HFF-Myc (cell line): ENCODE results near the gene RALY.

Source experiments
- DNase-seq: peaks from one replicate; pipeline ENCODE4 v3.0.0-alpha.2; 2011; ENCODE audit warnings: low read depth; ENCODE audit errors: extremely low read depth
- H3K4me3 ChIP-seq: replicated peaks from 2 replicates; pipeline ENCODE4 v1.5.1; 2011; ENCODE audit warnings: low read depth, mild to moderate bottlenecking, control low read depth, low read length
- CTCF ChIP-seq: IDR thresholded peaks from 2 replicates; pipeline ENCODE4 v1.5.1; 2012; ENCODE audit warnings: mild to moderate bottlenecking, low read depth, low read length, control low read depth; ENCODE audit errors: missing control alignments

The RALY gene

DNA sequence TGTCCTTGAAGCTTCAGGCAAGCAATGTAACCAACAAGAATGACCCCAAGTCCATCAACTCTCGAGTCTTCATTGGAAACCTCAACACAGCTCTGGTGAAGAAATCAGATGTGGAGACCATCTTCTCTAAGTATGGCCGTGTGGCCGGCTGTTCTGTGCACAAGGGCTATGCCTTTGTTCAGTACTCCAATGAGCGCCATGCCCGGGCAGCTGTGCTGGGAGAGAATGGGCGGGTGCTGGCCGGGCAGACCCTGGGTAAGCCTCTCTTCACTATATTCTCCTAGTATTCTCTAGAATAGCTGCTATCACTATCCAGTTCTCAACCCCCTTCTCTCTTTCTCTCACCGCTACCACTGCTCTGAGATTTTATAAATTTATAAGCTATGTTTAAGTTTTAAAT lies 78.4 kb downstream of the RALY start:
- no peak for TF ChIP-seq CTCF
- no peak for DNase-seq
- H3K4me3 ChIP-seq, result no peak overlapping the region

- DNase-seq, result no peak
- H3K4me3 ChIP-seq, result no peak overlapping the region
- TF ChIP-seq CTCF, result no peak
These were observed 79.1 kb downstream of the RALY start for GRCh38 chr20:34072778-34073177.

- no peak overlapping the region for H3K4me3 ChIP-seq
- no peak for TF ChIP-seq CTCF
- DNase-seq, result no peak
These were observed 80.5 kb downstream of the RALY start for GRCh38 chr20:34074101-34074760.

GRCh38 chr20:34075647-34076046 lies 81.9 kb downstream of the RALY start:
- H3K4me3 ChIP-seq, result no peak overlapping the region
- no peak for DNase-seq
- peak; percentile 5 for TF ChIP-seq CTCF

GRCh38 chr20:34076952-34077351 lies 83.2 kb downstream of the RALY start:
- no peak overlapping the region for H3K4me3 ChIP-seq
- DNase-seq, result no peak
- no peak for TF ChIP-seq CTCF

DNA sequence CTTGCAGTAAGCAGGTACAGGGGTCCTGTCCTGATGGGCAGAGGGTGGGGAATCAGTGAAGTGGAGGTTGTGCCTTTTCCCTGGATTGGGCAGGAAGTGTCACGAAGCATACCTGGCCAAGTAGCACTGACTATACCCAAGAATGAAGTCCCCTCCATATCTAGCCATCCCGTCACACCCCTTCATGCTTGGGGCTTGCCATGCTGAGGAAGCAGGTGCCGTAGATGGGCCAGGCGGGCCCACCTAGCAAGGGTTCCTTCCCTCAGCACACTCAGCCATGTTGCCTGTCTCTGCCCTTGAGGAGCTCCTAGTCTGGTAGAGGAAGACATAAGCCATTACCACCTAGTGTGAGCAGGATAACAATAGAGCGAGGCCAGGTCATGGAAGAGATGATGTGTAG lies 84.8 kb downstream of the RALY start:
- TF ChIP-seq CTCF, result no peak
- DNase-seq, result no peak
- no peak overlapping the region for H3K4me3 ChIP-seq

GRCh38 chr20:34079818-34080217 lies 86.1 kb downstream of the RALY start:
- H3K4me3 ChIP-seq, result no peak overlapping the region
- DNase-seq, result no peak
- TF ChIP-seq CTCF, result no peak
